K562 (cell line): ENCODE results near the gene SLC22A23. TPM values are rescaled to one million over a fixed set of nuclear protein-coding genes. Genes with fewer than 3 reads are reported as not detected.

Experiments
- ATF7 ChIP-seq: fragments of 450-650 bp; IDR thresholded peaks from 2 replicates; pipeline ENCODE4 v1.7.1; 2014; ENCODE audit warnings: mild to moderate bottlenecking, moderate library complexity
- BHLHE40 ChIP-seq: IDR thresholded peaks from 2 replicates; pipeline ENCODE4 v1.6.1; 2011; ENCODE audit warnings: low read length, improper control_type of control experiment
- FOXA1 ChIP-seq: fragments of 450-650 bp; IDR thresholded peaks from 2 replicates; pipeline ENCODE4 v1.6.1; 2016; ENCODE audit warnings: mild to moderate bottlenecking, borderline replicate concordance
- GATAD2A ChIP-seq: fragments of 450-650 bp; IDR thresholded peaks from 2 replicates; pipeline ENCODE4 v1.6.1; 2017
- KLF1 ChIP-seq: fragments of 450-650 bp; IDR thresholded peaks from 2 replicates; pipeline ENCODE4 v1.6.1; 2016; ENCODE audit warnings: missing genetic modification characterization, missing compliant biosample characterization
- MAFF ChIP-seq: IDR thresholded peaks from 2 replicates; pipeline ENCODE4 v1.6.1; 2012; ENCODE audit warnings: low read length, improper control_type of control experiment
- MIER1 ChIP-seq: fragments of 450-650 bp; IDR thresholded peaks from 2 replicates; pipeline ENCODE4 v1.6.1; 2016; ENCODE audit warnings: antibody characterized with exemption, mild to moderate bottlenecking, low read depth
- NFIX ChIP-seq: fragments of 250-450 bp; sonication (Bioruptor Pico); IDR thresholded peaks from 2 replicates; pipeline ENCODE4 v1.4.0; 2020; ENCODE audit warnings: low read depth, mild to moderate bottlenecking, moderate library complexity
- RNF2 ChIP-seq: sonication (generic); IDR thresholded peaks from 2 replicates; pipeline ENCODE4 v1.6.1; 2016
- TAL1 ChIP-seq: fragments of 450-650 bp; IDR thresholded peaks from 2 replicates; pipeline ENCODE4 v1.6.1; 2016; ENCODE audit warnings: mild to moderate bottlenecking
- U2AF1 ChIP-seq: fragments of 200-400 bp; formaldehyde crosslinking; optimal IDR thresholded peaks from 2 replicates; pipeline ENCODE3; 2017; ENCODE audit warnings: mild to moderate bottlenecking, low read depth, low read length, moderate library complexity
- XRCC4 ChIP-seq: IDR thresholded peaks from one replicate; pipeline ENCODE4 v1.6.1; 2011; ENCODE audit not compliant: insufficient read depth, insufficient read length; ENCODE audit errors: extremely low read depth
- polyA plus RNA-seq, 8 experiments: library from polyadenylated mRNA; depleted of rRNA in 4 of 8; stranded (reverse) in 5 of 8; unstranded in 3 of 8; fragments of >200 nt; fragmentation: Nextera tagmentation in 2 of 8; fragmentation: Illumina TruSeq in 1 of 8; extraction: Ambion mirVana in 2 of 8; extraction: Trizol in 1 of 8; gene quantifications; 2 replicates each; pipeline versions ENCODE4 v1.2.1 to v1.2.3, GENCODE V29; 2011 to 2014; ENCODE audit warnings: inconsistent platforms in 1 of 8, missing spikeins in 1 of 8
- total RNA-seq, 7 experiments: library from RNA; depleted of rRNA in 6 of 7; stranded (reverse); fragments of >200 nt in 6 of 7; fragmentation: Illumina TruSeq in 2 of 7; extraction: Trizol in 2 of 7; gene quantifications; 2 replicates each; pipeline versions ENCODE4 v1.2.1 to v1.2.3, GENCODE V29; 2011 to 2021; ENCODE audit warnings: low replicate concordance in 1 of 7
- TF ChIP-seq, protein P1 (sequence below): fragments of 450-650 bp; formaldehyde crosslinking; IDR thresholded peaks from 2 replicates; pipeline ENCODE4 v1.4.0; 2020; ENCODE audit warnings: mild to moderate bottlenecking, mixed read lengths
- TF ChIP-seq, protein P2 (sequence below), 2 experiments: fragments of 250-450 bp in 1 of 2; fragments of 450-650 bp in 1 of 2; sonication (Bioruptor Pico) in 1 of 2; IDR thresholded peaks; 2 replicates each; pipeline versions ENCODE4 v1.6.1 to v1.8.0; 2016 to 2021; ENCODE audit warnings: mild to moderate bottlenecking in 2 of 2, moderate library complexity in 2 of 2, missing compliant biosample characterization in 1 of 2, missing genetic modification characterization in 1 of 2
- TF ChIP-seq, protein P3 (sequence below), 2 experiments: fragments of 450-650 bp; IDR thresholded peaks; 2 replicates each; pipeline ENCODE4 v1.6.1; 2018; ENCODE audit warnings: mild to moderate bottlenecking in 2 of 2, low read depth in 1 of 2; ENCODE audit not compliant: partially characterized antibody in 2 of 2
- TF ChIP-seq, protein P4 (sequence below), 2 experiments: fragments of 450-650 bp in 1 of 2; IDR thresholded peaks; 2 replicates each; pipeline ENCODE4 v1.6.1; 2011 to 2017; ENCODE audit warnings: low read depth in 2 of 2, antibody characterized with exemption in 1 of 2, borderline replicate concordance in 1 of 2, low read length in 1 of 2, mild to moderate bottlenecking in 1 of 2, mixed read lengths in 1 of 2; ENCODE audit not compliant: control insufficient read depth in 1 of 2
- TF ChIP-seq, protein P5 (sequence below): IDR thresholded peaks from 2 replicates; pipeline ENCODE4 v1.6.1; 2016; ENCODE audit warnings: missing genetic modification characterization, missing compliant biosample characterization

The SLC22A23 gene
- total and polyA plus RNA-seq, 9 of the 15 experiments (the other 6 are each of a cell fraction or from before 2014, with no cell fraction given), result 0.30 to 8.7 (median 2.5) TPM

DNA sequence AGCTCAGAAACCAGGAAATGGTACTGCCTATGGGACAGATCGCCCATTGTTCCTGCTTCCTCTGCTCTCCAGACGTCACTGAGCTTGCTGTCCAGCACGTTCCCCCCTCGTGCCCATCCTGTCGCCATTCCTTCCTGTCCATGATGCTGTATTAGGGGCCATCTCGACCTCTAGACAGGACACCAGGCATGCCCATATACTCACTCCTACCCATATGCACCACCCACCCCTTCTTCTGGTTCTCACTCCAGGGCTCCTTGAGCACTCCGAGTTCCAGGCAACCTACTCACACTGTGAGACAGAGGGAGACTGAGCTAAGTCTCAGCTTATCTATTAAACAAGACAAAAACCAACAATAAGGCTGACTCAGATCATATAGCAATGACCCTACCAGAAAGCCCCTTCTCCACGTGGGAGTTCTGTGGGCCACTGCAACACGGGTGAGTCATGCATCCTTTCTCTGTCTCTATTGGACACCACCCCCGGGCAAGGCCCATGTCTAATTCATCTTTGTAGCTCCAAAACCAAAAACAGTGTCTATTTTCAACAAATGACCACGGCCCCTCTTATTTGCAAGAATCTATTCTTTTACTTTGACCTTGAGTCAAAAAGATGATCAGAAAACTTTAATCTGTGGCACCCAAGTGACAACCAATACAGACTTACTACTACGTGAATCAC lies 132.4 kb downstream of the SLC22A23 start (continued):
- no peak for TF ChIP-seq FOXA1
- TF ChIP-seq MAFF, result peak; percentile 39; the same call in 1 of the 2 replicates
- TF ChIP-seq, protein P1, sequence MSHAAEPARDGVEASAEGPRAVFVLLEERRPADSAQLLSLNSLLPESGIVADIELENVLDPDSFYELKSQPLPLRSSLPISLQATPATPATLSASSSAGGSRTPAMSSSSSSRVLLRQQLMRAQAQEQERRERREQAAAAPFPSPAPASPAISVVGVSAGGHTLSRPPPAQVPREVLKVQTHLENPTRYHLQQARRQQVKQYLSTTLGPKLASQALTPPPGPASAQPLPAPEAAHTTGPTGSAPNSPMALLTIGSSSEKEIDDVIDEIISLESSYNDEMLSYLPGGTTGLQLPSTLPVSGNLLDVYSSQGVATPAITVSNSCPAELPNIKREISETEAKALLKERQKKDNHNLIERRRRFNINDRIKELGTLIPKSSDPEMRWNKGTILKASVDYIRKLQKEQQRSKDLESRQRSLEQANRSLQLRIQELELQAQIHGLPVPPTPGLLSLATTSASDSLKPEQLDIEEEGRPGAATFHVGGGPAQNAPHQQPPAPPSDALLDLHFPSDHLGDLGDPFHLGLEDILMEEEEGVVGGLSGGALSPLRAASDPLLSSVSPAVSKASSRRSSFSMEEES, result no peak
- no peak for TF ChIP-seq XRCC4
- TF ChIP-seq, protein P2, sequence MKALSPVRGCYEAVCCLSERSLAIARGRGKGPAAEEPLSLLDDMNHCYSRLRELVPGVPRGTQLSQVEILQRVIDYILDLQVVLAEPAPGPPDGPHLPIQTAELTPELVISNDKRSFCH (CRISPR knock-in tag; IDR thresholded peaks at IDR 0.05), result no peak
- TF ChIP-seq, protein P2 (tag; IDR thresholded peaks at IDR 0.05), result no peak
- no peak for TF ChIP-seq GATAD2A
- no peak for TF ChIP-seq KLF1
- peak; percentile 49 for TF ChIP-seq TAL1
- peak; percentile 20; the same call in 1 of the 2 replicates for TF ChIP-seq BHLHE40
- TF ChIP-seq, protein P3, sequence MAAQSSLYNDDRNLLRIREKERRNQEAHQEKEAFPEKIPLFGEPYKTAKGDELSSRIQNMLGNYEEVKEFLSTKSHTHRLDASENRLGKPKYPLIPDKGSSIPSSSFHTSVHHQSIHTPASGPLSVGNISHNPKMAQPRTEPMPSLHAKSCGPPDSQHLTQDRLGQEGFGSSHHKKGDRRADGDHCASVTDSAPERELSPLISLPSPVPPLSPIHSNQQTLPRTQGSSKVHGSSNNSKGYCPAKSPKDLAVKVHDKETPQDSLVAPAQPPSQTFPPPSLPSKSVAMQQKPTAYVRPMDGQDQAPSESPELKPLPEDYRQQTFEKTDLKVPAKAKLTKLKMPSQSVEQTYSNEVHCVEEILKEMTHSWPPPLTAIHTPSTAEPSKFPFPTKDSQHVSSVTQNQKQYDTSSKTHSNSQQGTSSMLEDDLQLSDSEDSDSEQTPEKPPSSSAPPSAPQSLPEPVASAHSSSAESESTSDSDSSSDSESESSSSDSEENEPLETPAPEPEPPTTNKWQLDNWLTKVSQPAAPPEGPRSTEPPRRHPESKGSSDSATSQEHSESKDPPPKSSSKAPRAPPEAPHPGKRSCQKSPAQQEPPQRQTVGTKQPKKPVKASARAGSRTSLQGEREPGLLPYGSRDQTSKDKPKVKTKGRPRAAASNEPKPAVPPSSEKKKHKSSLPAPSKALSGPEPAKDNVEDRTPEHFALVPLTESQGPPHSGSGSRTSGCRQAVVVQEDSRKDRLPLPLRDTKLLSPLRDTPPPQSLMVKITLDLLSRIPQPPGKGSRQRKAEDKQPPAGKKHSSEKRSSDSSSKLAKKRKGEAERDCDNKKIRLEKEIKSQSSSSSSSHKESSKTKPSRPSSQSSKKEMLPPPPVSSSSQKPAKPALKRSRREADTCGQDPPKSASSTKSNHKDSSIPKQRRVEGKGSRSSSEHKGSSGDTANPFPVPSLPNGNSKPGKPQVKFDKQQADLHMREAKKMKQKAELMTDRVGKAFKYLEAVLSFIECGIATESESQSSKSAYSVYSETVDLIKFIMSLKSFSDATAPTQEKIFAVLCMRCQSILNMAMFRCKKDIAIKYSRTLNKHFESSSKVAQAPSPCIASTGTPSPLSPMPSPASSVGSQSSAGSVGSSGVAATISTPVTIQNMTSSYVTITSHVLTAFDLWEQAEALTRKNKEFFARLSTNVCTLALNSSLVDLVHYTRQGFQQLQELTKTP (IDR thresholded peaks at IDR 0.05; ENCODE audit: low read depth in 1 of 2, partially characterized antibody in 2 of 2), result no peak
- TF ChIP-seq, protein P4, sequence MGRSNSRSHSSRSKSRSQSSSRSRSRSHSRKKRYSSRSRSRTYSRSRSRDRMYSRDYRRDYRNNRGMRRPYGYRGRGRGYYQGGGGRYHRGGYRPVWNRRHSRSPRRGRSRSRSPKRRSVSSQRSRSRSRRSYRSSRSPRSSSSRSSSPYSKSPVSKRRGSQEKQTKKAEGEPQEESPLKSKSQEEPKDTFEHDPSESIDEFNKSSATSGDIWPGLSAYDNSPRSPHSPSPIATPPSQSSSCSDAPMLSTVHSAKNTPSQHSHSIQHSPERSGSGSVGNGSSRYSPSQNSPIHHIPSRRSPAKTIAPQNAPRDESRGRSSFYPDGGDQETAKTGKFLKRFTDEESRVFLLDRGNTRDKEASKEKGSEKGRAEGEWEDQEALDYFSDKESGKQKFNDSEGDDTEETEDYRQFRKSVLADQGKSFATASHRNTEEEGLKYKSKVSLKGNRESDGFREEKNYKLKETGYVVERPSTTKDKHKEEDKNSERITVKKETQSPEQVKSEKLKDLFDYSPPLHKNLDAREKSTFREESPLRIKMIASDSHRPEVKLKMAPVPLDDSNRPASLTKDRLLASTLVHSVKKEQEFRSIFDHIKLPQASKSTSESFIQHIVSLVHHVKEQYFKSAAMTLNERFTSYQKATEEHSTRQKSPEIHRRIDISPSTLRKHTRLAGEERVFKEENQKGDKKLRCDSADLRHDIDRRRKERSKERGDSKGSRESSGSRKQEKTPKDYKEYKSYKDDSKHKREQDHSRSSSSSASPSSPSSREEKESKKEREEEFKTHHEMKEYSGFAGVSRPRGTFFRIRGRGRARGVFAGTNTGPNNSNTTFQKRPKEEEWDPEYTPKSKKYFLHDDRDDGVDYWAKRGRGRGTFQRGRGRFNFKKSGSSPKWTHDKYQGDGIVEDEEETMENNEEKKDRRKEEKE (IDR thresholded peaks at IDR 0.05; ENCODE audit: borderline replicate concordance in 1 of 2, control insufficient read depth in 1 of 2, low read depth in 2 of 2, low read length in 1 of 2), result no peak
- TF ChIP-seq MIER1, result no peak
- TF ChIP-seq U2AF1, result no peak
- TF ChIP-seq, protein P5, sequence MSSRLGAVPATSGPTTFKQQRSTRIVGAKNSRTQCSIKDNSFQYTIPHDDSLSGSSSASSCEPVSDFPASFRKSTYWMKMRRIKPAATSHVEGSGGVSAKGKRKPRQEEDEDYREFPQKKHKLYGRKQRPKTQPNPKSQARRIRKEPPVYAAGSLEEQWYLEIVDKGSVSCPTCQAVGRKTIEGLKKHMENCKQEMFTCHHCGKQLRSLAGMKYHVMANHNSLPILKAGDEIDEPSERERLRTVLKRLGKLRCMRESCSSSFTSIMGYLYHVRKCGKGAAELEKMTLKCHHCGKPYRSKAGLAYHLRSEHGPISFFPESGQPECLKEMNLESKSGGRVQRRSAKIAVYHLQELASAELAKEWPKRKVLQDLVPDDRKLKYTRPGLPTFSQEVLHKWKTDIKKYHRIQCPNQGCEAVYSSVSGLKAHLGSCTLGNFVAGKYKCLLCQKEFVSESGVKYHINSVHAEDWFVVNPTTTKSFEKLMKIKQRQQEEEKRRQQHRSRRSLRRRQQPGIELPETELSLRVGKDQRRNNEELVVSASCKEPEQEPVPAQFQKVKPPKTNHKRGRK (tag), result no peak
- peak; percentile 52 for TF ChIP-seq ATF7
- TF ChIP-seq RNF2, result no peak
- no peak for TF ChIP-seq NFIX (CRISPR knock-in tag)
